Measurements from ENCODE around the gene LYST. TPM values are rescaled to one million over a fixed set of nuclear protein-coding genes. Genes with fewer than 3 reads are reported as not detected.
"Not testable (repeated sequence)": the region's sequence is repeated elsewhere in the genome, so short reads cannot be mapped to it uniquely, and the experiment has no call there.

Gene LYST
- total RNA-seq, 3 donors from 2014 or later: 30.3 to 35.2 (median 33.7) TPM

GRCh38 chr1:235625831-235626230, 240.9 kb downstream of the LYST start:
- no peak for DNase-seq
- peaks cover 8% of the 10 kb centered on the region for H3K27me3 Mint-ChIP-seq (ENCODE audit: low read depth)
- H3K4me3 Mint-ChIP-seq: no peak overlapping the region
- H3K9me3 Mint-ChIP-seq: no peaks in the 10 kb centered on the region
- no peak for ATAC-seq
- no peaks in the 10 kb centered on the region for H3K36me3 Mint-ChIP-seq (ENCODE audit: insufficient read depth)
- H3K4me1 Mint-ChIP-seq (ENCODE audit: low read depth): no peaks in the 10 kb centered on the region

GRCh38 chr1:235625340-235625739, 241.4 kb downstream of the LYST start:
- Mint-ChIP-seq H3K36me3 (ENCODE audit: insufficient read depth) (no peaks in the 10 kb centered on the region), H3K4me3 (no peak overlapping the region), H3K27me3 (ENCODE audit: low read depth) (peaks cover 8% of the 10 kb centered on the region), H3K9me3 (no peaks in the 10 kb centered on the region), H3K4me1 (ENCODE audit: low read depth) (no peaks in the 10 kb centered on the region)
- no peak for ATAC-seq
- DNase-seq: no peak

GRCh38 chr1:235624721-235625333, 241.9 kb downstream of the LYST start:
- ATAC-seq (no peak), DNase-seq (no peak)
- Mint-ChIP-seq H3K4me3 (no peak overlapping the region), H3K36me3 (ENCODE audit: insufficient read depth) (no peaks in the 10 kb centered on the region), H3K4me1 (ENCODE audit: low read depth) (no peaks in the 10 kb centered on the region), H3K27me3 (ENCODE audit: low read depth) (peaks cover 8% of the 10 kb centered on the region), H3K9me3 (no peaks in the 10 kb centered on the region)

GRCh38 chr1:235622936-235623779, 243.5 kb downstream of the LYST start:
- H3K4me1 Mint-ChIP-seq (ENCODE audit: low read depth): no peaks in the 10 kb centered on the region
- no peak for ATAC-seq
- no peak overlapping the region for H3K4me3 Mint-ChIP-seq
- H3K36me3 Mint-ChIP-seq (ENCODE audit: insufficient read depth): no peaks in the 10 kb centered on the region
- H3K27me3 Mint-ChIP-seq (ENCODE audit: low read depth): peaks cover 8% of the 10 kb centered on the region
- no peak for DNase-seq
- no peaks in the 10 kb centered on the region for H3K9me3 Mint-ChIP-seq

- not testable (repeated sequence) for ATAC-seq; H3K36me3 Mint-ChIP-seq (ENCODE audit: insufficient read depth); H3K4me1 Mint-ChIP-seq (ENCODE audit: low read depth); H3K9me3 Mint-ChIP-seq; H3K27me3 Mint-ChIP-seq (ENCODE audit: low read depth); H3K4me3 Mint-ChIP-seq; DNase-seq
Measured at GRCh38 chr1:235619149-235619548, 247.6 kb downstream of the LYST start.

GRCh38 chr1:235617808-235618207, 248.9 kb downstream of the LYST start:
- Mint-ChIP-seq H3K4me1 (ENCODE audit: low read depth) (no peaks in the 10 kb centered on the region), H3K9me3 (no peaks in the 10 kb centered on the region)
- ATAC-seq: no peak

GRCh38 chr1:235617140-235617539, 249.6 kb downstream of the LYST start:
- Mint-ChIP-seq H3K36me3 (ENCODE audit: insufficient read depth) (no peaks in the 10 kb centered on the region), H3K9me3 (no peaks in the 10 kb centered on the region)
- ATAC-seq: no peak

More at GRCh38 chr1:235617808-235618207, 248.9 kb downstream of the LYST start:
- Mint-ChIP-seq H3K4me3 (no peak overlapping the region), H3K36me3 (ENCODE audit: insufficient read depth) (no peaks in the 10 kb centered on the region), H3K27me3 (ENCODE audit: low read depth) (no peaks in the 10 kb centered on the region)
- DNase-seq: no peak

GRCh38 chr1:235614442-235614954, 252.2 kb downstream of the LYST start:
- DNase-seq (no peak), ATAC-seq (no peak)
- Mint-ChIP-seq H3K36me3 (ENCODE audit: insufficient read depth) (no peaks in the 10 kb centered on the region), H3K9me3 (no peaks in the 10 kb centered on the region), H3K4me1 (ENCODE audit: low read depth) (no peaks in the 10 kb centered on the region), H3K27me3 (ENCODE audit: low read depth) (no peaks in the 10 kb centered on the region), H3K4me3 (no peak overlapping the region)

More at GRCh38 chr1:235617140-235617539, 249.6 kb downstream of the LYST start:
- Mint-ChIP-seq H3K4me1 (ENCODE audit: low read depth) (no peaks in the 10 kb centered on the region), H3K4me3 (no peak overlapping the region), H3K27me3 (ENCODE audit: low read depth) (no peaks in the 10 kb centered on the region)
- DNase-seq: no peak

GRCh38 chr1:235613602-235614001, 253.1 kb downstream of the LYST start:
- ATAC-seq (no peak), DNase-seq (no peak)
- no peaks in the 10 kb centered on the region for H3K4me1 Mint-ChIP-seq (ENCODE audit: low read depth)
- H3K27me3 Mint-ChIP-seq (ENCODE audit: low read depth): no peaks in the 10 kb centered on the region
- no peaks in the 10 kb centered on the region for H3K9me3 Mint-ChIP-seq
- H3K36me3 Mint-ChIP-seq (ENCODE audit: insufficient read depth): no peaks in the 10 kb centered on the region
- no peak overlapping the region for H3K4me3 Mint-ChIP-seq

GRCh38 chr1:235612761-235613160, 253.9 kb downstream of the LYST start:
- H3K4me3 Mint-ChIP-seq: no peak overlapping the region
- DNase-seq: no peak
- ATAC-seq: no peak
- no peaks in the 10 kb centered on the region for H3K27me3 Mint-ChIP-seq (ENCODE audit: low read depth)
- no peaks in the 10 kb centered on the region for H3K36me3 Mint-ChIP-seq (ENCODE audit: insufficient read depth)
- H3K4me1 Mint-ChIP-seq (ENCODE audit: low read depth): no peaks in the 10 kb centered on the region
- H3K9me3 Mint-ChIP-seq: no peaks in the 10 kb centered on the region

Other genes starting within 250 kb of the LYST start
- gene GNG4, start 217.1 kb downstream of the LYST start, total RNA-seq: 1 to 10 TPM in 1 of 3 donors, under 1 TPM in 2; 0.26 to 1.4 (median 0.58) TPM
- gene NID1, start 198.2 kb upstream of the LYST start, total RNA-seq: under 1 TPM; 0.16 to 0.32 (median 0.25) TPM